ENCODE results near the gene P4HB. TPM values are rescaled to one million over a fixed set of nuclear protein-coding genes. Genes with fewer than 3 reads are reported as not detected.
A peak's percentile ranks its signal among the peaks of the same experiment; 100 is the strongest.

P4HB gene
- polyA plus RNA-seq, 1 donor: 737 TPM

- Histone ChIP-seq H3K27me3 (ENCODE audit: control insufficient read depth, insufficient read depth, low read length) (no peaks in the 10 kb centered on the region), H3K27ac (ENCODE audit: low read length) (peak overlapping the region; percentile 85), H3K4me3 (ENCODE audit: low read length) (peak overlapping the region; percentile 59), H3K9me3 (ENCODE audit: control insufficient read depth, low read depth, low read length) (peaks cover 2% of the 10 kb centered on the region), H3K36me3 (ENCODE audit: control insufficient read depth, insufficient read depth, low read length) (peaks cover 48% of the 10 kb centered on the region), H3K4me1 (ENCODE audit: control insufficient read depth, insufficient read depth, low read length) (peaks cover 44% of the 10 kb centered on the region)
- DNase-seq: peak; percentile 100
- no CpG with 5 or more reads among the region's 74 CpGs for WGBS (ENCODE audit: insufficient coverage, low lambda C conversion rate)
These were observed 627 bp upstream of the P4HB start for GRCh38 chr17:81860756-81861568.

- WGBS (ENCODE audit: insufficient coverage, low lambda C conversion rate): no CpG with 5 or more reads among the region's 23 CpGs
- H3K36me3 ChIP-seq (ENCODE audit: control insufficient read depth, insufficient read depth, low read length): peaks cover 54% of the 10 kb centered on the region
- H3K27ac ChIP-seq (ENCODE audit: low read length): peak overlapping the region; percentile 90
- H3K4me3 ChIP-seq (ENCODE audit: low read length): peak overlapping the region; percentile 95
- peaks cover 2% of the 10 kb centered on the region for H3K9me3 ChIP-seq (ENCODE audit: control insufficient read depth, low read depth, low read length)
- peaks cover 30% of the 10 kb centered on the region for H3K4me1 ChIP-seq (ENCODE audit: control insufficient read depth, insufficient read depth, low read length)
- H3K27me3 ChIP-seq (ENCODE audit: control insufficient read depth, insufficient read depth, low read length): no peaks in the 10 kb centered on the region
- DNase-seq: peak; percentile 64 to 74
These were observed 1.1 kb downstream of the P4HB start for GRCh38 chr17:81858967-81859905.

GRCh38 chr17:81858170-81858966, 2.0 kb downstream of the P4HB start:
- peaks cover 2% of the 10 kb centered on the region for H3K9me3 ChIP-seq (ENCODE audit: control insufficient read depth, low read depth, low read length)
- H3K27me3 ChIP-seq (ENCODE audit: control insufficient read depth, insufficient read depth, low read length): no peaks in the 10 kb centered on the region
- no peak overlapping the region for H3K27ac ChIP-seq (ENCODE audit: low read length)
- WGBS (ENCODE audit: insufficient coverage, low lambda C conversion rate): no CpG with 5 or more reads among the region's 30 CpGs
- peaks cover 59% of the 10 kb centered on the region for H3K36me3 ChIP-seq (ENCODE audit: control insufficient read depth, insufficient read depth, low read length)
- H3K4me1 ChIP-seq (ENCODE audit: control insufficient read depth, insufficient read depth, low read length): peaks cover 25% of the 10 kb centered on the region
- no peak for DNase-seq
- H3K4me3 ChIP-seq (ENCODE audit: low read length): peak overlapping the region; percentile 95

GRCh38 chr17:81854974-81855774, 5.2 kb downstream of the P4HB start:
- DNase-seq: no peak
- Histone ChIP-seq H3K4me3 (ENCODE audit: low read length) (no peak overlapping the region), H3K27me3 (ENCODE audit: control insufficient read depth, insufficient read depth, low read length) (no peaks in the 10 kb centered on the region), H3K27ac (ENCODE audit: low read length) (no peak overlapping the region), H3K9me3 (ENCODE audit: control insufficient read depth, low read depth, low read length) (peaks cover 2% of the 10 kb centered on the region), H3K4me1 (ENCODE audit: control insufficient read depth, insufficient read depth, low read length) (peaks cover 10% of the 10 kb centered on the region), H3K36me3 (ENCODE audit: control insufficient read depth, insufficient read depth, low read length) (peaks cover 79% of the 10 kb centered on the region)
- WGBS (ENCODE audit: insufficient coverage, low lambda C conversion rate): no CpG with 5 or more reads among the region's 29 CpGs

- H3K36me3 ChIP-seq (ENCODE audit: control insufficient read depth, insufficient read depth, low read length): peaks cover 76% of the 10 kb centered on the region
- no CpG with 5 or more reads among the region's 12 CpGs for WGBS (ENCODE audit: insufficient coverage, low lambda C conversion rate)
These were observed 8.1 kb downstream of the P4HB start for GRCh38 chr17:81852237-81852636.

GRCh38 chr17:81851423-81851822, 8.9 kb downstream of the P4HB start:
- no CpG with 5 or more reads among the region's 16 CpGs for WGBS (ENCODE audit: insufficient coverage, low lambda C conversion rate)
- Histone ChIP-seq H3K27ac (ENCODE audit: low read length) (no peak overlapping the region), H3K27me3 (ENCODE audit: control insufficient read depth, insufficient read depth, low read length) (no peaks in the 10 kb centered on the region), H3K4me3 (ENCODE audit: low read length) (no peak overlapping the region), H3K9me3 (ENCODE audit: control insufficient read depth, low read depth, low read length) (peaks cover 1% of the 10 kb centered on the region), H3K4me1 (ENCODE audit: control insufficient read depth, insufficient read depth, low read length) (no peaks in the 10 kb centered on the region), H3K36me3 (ENCODE audit: control insufficient read depth, insufficient read depth, low read length) (peaks cover 78% of the 10 kb centered on the region)
- DNase-seq: no peak

More at GRCh38 chr17:81852237-81852636, 8.1 kb downstream of the P4HB start:
- H3K27me3 ChIP-seq (ENCODE audit: control insufficient read depth, insufficient read depth, low read length): no peaks in the 10 kb centered on the region
- no peak for DNase-seq
- H3K4me3 ChIP-seq (ENCODE audit: low read length): no peak overlapping the region
- H3K9me3 ChIP-seq (ENCODE audit: control insufficient read depth, low read depth, low read length): no peaks in the 10 kb centered on the region
- H3K27ac ChIP-seq (ENCODE audit: low read length): no peak overlapping the region
- H3K4me1 ChIP-seq (ENCODE audit: control insufficient read depth, insufficient read depth, low read length): no peaks in the 10 kb centered on the region

- H3K27ac ChIP-seq (ENCODE audit: low read length): no peak overlapping the region
- WGBS (ENCODE audit: insufficient coverage, low lambda C conversion rate): 100% methylated on average over 2 of the region's 12 CpGs
- peaks cover 3% of the 10 kb centered on the region for H3K9me3 ChIP-seq (ENCODE audit: control insufficient read depth, low read depth, low read length)
- H3K27me3 ChIP-seq (ENCODE audit: control insufficient read depth, insufficient read depth, low read length): no peaks in the 10 kb centered on the region
- H3K4me3 ChIP-seq (ENCODE audit: low read length): no peak overlapping the region
- H3K36me3 ChIP-seq (ENCODE audit: control insufficient read depth, insufficient read depth, low read length): peaks cover 80% of the 10 kb centered on the region
- DNase-seq: no peak
- H3K4me1 ChIP-seq (ENCODE audit: control insufficient read depth, insufficient read depth, low read length): no peaks in the 10 kb centered on the region
These were observed 10.9 kb downstream of the P4HB start for GRCh38 chr17:81849457-81849856.

GRCh38 chr17:81846743-81847689, 13.3 kb downstream of the P4HB start:
- peaks cover 77% of the 10 kb centered on the region for H3K36me3 ChIP-seq (ENCODE audit: control insufficient read depth, insufficient read depth, low read length)
- no peak for DNase-seq
- H3K27me3 ChIP-seq (ENCODE audit: control insufficient read depth, insufficient read depth, low read length): no peaks in the 10 kb centered on the region
- no peak overlapping the region for H3K27ac ChIP-seq (ENCODE audit: low read length)
- H3K4me3 ChIP-seq (ENCODE audit: low read length): no peak overlapping the region
- WGBS (ENCODE audit: insufficient coverage, low lambda C conversion rate): 100% methylated on average over 1 of the region's 24 CpGs
- H3K9me3 ChIP-seq (ENCODE audit: control insufficient read depth, low read depth, low read length): peaks cover 11% of the 10 kb centered on the region
- H3K4me1 ChIP-seq (ENCODE audit: control insufficient read depth, insufficient read depth, low read length): no peaks in the 10 kb centered on the region
